22Rv1 (cell line): ENCODE results near the gene NXT1.
A peak's percentile ranks its signal among the peaks of the same experiment; 100 is the strongest.

Source experiments
- H3K27ac ChIP-seq: fragments of 450-650 bp; 2 replicates; pipeline ENCODE4 v1.5.1; 2017
- ZFX ChIP-seq: fragments of 450-650 bp; IDR thresholded peaks from 2 replicates; pipeline ENCODE4 v1.6.1; 2017; ENCODE audit warnings: antibody characterized with exemption, borderline replicate concordance
- TF ChIP-seq, protein P1 (sequence below): fragments of 450-650 bp; IDR thresholded peaks from 2 replicates; pipeline ENCODE4 v1.5.1; 2017; ENCODE audit warnings: mild to moderate bottlenecking

NXT1 gene

DNA sequence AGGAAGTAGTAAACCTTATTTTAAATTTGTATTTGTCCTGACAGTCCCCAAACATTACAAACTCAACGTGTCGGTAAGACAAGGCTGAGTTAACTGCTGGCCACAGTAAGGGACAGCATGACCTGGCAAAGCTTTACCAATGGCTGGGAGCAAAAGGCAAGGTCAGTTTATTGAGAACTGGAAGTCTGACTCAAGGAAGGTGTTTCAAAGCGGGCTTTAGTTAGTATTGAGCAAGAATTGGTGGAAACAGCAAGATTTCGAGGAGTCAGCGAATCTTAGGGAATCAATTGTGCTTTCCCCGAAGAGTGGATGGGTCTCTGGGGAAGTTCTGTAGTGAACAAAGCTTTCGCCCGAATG, 10.5 kb downstream of the NXT1 start:
- TF ChIP-seq, protein P1, sequence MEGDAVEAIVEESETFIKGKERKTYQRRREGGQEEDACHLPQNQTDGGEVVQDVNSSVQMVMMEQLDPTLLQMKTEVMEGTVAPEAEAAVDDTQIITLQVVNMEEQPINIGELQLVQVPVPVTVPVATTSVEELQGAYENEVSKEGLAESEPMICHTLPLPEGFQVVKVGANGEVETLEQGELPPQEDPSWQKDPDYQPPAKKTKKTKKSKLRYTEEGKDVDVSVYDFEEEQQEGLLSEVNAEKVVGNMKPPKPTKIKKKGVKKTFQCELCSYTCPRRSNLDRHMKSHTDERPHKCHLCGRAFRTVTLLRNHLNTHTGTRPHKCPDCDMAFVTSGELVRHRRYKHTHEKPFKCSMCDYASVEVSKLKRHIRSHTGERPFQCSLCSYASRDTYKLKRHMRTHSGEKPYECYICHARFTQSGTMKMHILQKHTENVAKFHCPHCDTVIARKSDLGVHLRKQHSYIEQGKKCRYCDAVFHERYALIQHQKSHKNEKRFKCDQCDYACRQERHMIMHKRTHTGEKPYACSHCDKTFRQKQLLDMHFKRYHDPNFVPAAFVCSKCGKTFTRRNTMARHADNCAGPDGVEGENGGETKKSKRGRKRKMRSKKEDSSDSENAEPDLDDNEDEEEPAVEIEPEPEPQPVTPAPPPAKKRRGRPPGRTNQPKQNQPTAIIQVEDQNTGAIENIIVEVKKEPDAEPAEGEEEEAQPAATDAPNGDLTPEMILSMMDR: no peak
- TF ChIP-seq ZFX: no peak

DNA sequence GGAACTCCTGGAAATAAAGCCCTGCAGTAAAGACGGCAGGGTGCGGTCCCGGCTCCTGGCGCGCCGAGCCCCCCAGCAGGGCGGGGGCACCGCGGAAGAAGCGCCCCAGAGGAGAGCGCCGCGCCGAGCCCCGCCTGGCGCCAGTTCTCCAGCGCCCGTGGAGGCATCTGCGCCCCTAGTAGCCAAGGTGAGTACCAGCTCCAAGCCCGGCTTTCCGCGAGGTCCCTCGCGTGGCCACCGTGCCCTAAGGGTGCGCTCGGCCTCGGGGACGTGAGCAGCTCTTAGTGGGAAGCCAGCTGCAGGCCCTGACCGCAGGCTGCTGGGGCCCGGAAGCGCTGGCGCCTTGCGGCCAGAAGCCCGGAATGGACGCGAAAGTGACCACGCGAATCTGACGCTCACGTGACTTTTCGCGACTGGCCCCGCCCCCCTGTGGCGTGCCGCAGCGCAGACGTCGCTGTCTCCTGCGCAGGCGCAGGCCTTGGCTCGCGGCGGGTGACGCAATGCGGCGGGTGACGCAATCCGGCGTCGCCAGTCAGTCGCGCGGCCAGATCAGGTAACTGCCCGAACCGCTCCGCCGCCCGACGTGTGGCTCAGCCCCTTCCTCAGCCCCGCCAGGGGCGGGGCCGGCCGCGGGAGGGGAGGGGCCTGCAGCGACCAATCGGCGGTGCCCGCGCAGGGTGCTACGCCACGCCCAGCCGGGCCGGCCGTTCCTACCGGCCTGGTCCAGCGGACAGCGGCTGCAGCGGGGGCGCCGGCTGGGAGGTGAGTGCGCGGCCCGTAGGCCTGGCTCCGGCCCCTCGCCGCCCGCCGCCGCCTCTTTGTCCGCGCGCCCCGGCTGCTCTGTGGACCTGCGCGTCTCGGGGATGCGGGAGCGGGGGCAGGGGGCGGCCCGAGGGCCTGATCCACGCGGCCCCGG, 11.1 kb downstream of the NXT1 start, which contains the start of gene GZF1:
Gene GZF1 (plus strand): TSS at position 707 of the 916 bp plus-strand sequence. CDS start 2,202 bp downstream, outside the sequence.
- TF ChIP-seq, protein P1: no peak
- no peak for TF ChIP-seq ZFX

More for the DNA sequence above, 10.5 kb downstream of the NXT1 start:
- H3K27ac ChIP-seq: peak overlapping the region; percentile 93

DNA sequence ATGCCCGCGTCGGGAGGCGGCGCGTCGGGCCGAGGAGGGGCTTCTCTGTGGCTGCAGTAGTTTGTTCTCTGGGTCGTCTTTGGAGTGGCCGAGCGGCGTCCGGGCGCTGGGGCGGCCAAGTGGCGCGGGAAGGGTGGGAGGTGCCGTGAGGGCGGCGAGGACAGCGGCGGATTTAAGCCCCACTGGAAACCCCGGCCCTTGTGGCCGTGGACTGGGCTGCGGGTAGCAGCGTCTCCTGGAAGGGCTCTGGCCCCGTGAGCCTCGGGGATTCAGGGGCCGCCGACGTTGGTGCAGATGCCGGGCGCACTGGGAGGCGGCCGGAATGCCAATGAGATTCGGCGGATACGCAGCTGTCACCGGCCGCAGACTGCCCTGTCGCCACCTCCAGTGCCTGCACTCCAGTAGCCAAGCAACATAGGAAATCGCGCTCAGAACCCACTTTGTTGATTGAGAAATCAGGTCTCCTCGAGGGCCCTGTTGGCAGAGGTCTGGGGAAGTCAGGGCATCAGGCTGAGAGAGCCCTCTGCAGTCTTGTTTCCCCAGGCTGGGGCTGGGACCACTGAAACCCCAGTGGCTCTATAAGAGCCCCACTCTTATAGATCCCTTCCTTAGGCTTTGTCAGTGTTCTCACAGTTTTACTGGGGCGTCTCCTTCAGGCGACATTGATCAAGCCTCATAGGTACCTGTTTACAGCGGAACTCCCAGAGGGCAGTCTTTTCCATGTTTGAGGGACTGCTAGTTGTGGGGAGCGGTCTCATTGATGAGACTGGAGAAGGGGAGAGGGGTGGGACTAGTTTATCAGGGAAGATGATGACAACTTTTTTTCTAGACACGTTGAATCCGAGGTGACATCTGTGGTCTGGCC, 12.0 kb downstream of the NXT1 start:
- TF ChIP-seq, protein P1: no peak
- no peak for TF ChIP-seq ZFX
- peak overlapping the region; percentile 93 for H3K27ac ChIP-seq

More for the DNA sequence above, 11.1 kb downstream of the NXT1 start, which contains the start of gene GZF1:
- H3K27ac ChIP-seq: peak within 1 kb of the TSS; percentile 93

DNA sequence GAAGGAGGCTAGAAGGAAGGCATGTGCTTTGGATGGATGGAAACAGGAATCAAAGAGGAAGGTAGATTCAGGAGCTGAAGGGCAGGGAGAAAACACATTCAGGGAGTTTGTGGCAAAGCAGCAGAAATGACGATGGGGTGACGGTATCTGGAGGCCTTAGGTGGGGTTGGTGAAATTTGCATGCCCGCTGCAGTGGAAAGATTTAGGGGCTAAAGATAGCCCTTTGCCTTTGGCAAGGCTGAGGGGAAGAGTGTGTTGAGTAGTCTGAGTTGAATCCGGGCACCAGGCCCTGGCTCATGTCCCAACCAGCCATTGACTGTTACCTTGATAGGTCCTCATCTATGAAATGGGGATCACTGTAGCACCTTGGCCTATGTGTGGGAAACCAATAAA, 12.7 kb downstream of the NXT1 start:
- H3K27ac ChIP-seq: peak overlapping the region; percentile 12; the same call in 1 of the 2 replicates
- TF ChIP-seq, protein P1: no peak
- no peak for TF ChIP-seq ZFX

DNA sequence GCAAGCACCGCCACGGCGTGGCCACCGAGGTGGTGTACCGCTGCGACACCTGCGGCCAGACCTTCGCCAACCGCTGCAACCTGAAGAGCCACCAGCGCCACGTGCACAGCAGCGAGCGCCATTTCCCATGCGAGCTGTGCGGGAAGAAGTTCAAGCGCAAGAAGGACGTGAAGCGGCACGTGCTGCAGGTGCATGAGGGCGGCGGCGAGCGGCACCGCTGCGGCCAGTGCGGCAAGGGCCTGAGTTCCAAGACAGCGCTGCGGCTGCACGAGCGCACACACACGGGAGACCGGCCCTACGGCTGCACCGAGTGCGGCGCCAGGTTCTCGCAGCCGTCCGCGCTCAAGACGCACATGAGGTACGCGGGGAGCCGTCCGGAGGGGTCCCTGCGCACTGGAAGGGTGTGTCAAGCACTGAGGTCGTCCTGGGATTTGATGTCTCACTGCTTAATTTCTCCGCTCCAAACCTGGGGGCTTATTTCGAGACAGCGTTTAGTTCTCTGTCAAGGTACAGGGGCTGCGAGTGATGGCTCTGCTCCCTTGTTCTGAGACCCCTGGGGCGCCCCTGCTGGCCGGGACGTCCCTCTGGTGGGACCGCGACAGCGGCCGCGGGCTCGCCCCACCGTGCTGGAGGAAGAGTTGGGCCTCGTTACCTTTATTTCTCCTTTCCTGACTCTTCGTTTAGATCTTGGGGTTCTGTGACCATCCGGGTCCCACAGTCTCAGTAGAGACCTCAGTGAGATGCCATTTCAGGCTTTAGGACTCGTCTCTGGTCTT, 15.0 kb downstream of the NXT1 start:
- TF ChIP-seq, protein P1: no peak
- TF ChIP-seq ZFX: no peak
- H3K27ac ChIP-seq: 0 out of 2 replicates have a peak overlapping the region, but pooled peaks have one; percentile 13

DNA sequence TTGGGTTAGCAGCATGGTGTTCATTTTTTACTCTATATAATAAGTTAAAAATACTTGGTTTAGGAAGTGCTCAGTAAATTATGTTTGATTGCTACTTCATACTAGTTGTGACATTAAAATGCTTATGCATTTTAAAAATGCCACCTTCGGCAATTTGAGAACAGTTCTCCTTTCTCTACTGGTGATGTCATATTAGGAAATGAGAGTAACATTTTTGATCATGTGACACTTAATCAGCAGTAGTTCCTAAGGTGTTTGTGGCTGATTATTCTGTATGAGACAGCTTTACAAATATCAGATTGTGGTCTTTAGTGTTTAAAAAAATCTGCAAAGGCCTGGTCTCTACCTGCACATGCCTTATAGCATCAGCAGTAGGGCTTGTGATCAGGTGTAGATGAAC, 15.8 kb downstream of the NXT1 start:
- 0 out of 2 replicates have a peak overlapping the region, but pooled peaks have one; percentile 13 for H3K27ac ChIP-seq
- TF ChIP-seq, protein P1: no peak
- no peak for TF ChIP-seq ZFX
